Kidney (tissue), 14 donors: ENCODE results near the gene ZNF827. TPM values are rescaled to one million over a fixed set of nuclear protein-coding genes. Genes with fewer than 3 reads are reported as not detected.

Experiments
- DNase-seq, 5 donors: peaks; one replicate each; pipeline ENCODE4 v3.0.0-alpha.2; 2013 to 2020
- FAIRE-seq: peaks from 2 replicates; lab custom pipeline; 2012; peaks lifted over from hg19 to GRCh38; lab: Jason Lieb, UNC
- H3K27ac ChIP-seq, 2 donors: one replicate each; pipeline ENCODE4 v1.7.0; 2013; ENCODE audit warnings: low read depth in 2 of 2, low read length in 2 of 2, inconsistent platforms in 1 of 2
- H3K27me3 ChIP-seq: one replicate; pipeline ENCODE4 v1.7.1; 2013; ENCODE audit warnings: low read length, inconsistent platforms; ENCODE audit not compliant: control insufficient read depth, insufficient read depth
- H3K36me3 ChIP-seq, 3 donors: one replicate each; pipeline versions ENCODE4 v1.7.0 to v1.7.1; 2013; ENCODE audit warnings: low read length in 3 of 3, control low read depth in 1 of 3, inconsistent platforms in 1 of 3; ENCODE audit not compliant: insufficient read depth in 3 of 3, control insufficient read depth in 2 of 3
- H3K4me1 ChIP-seq, 3 donors: one replicate each; pipeline versions ENCODE4 v1.7.0 to v1.7.1; 2013; ENCODE audit warnings: low read length in 3 of 3, inconsistent platforms in 1 of 3, low read depth in 1 of 3; ENCODE audit not compliant: control insufficient read depth in 2 of 3, insufficient read depth in 2 of 3
- H3K4me3 ChIP-seq, 3 donors: one replicate each; pipeline versions ENCODE4 v1.7.0 to v1.8.1; 2013; ENCODE audit warnings: low read length in 3 of 3, control low read depth in 1 of 3, inconsistent platforms in 1 of 3
- H3K9ac ChIP-seq, 3 donors: one replicate each; pipeline versions ENCODE4 v1.7.0 to v1.7.1; 2013; ENCODE audit warnings: low read length in 3 of 3, control low read depth in 1 of 3, inconsistent platforms in 1 of 3
- H3K9me3 ChIP-seq, 3 donors: one replicate each; pipeline versions ENCODE4 v1.7.0 to v1.7.1; 2013; ENCODE audit warnings: low read length in 3 of 3, control low read depth in 1 of 3, inconsistent platforms in 1 of 3; ENCODE audit not compliant: control insufficient read depth in 2 of 3, insufficient read depth in 1 of 3
- CTCF ChIP-seq: IDR thresholded peaks from 3 replicates; pipeline ENCODE4 v1.5.1; 2012; ENCODE audit warnings: mild to moderate bottlenecking, moderate library complexity, borderline replicate concordance; ENCODE audit not compliant: insufficient read depth; ENCODE audit errors: extremely low read depth
- intact Hi-C: fragments of 100-400 bp; cut with DNase I; formaldehyde crosslinking; loops from one replicate; pipeline ENCODE4 v1.11.1; 2022
- polyA plus RNA-seq: library from polyadenylated mRNA; stranded (reverse); fragments of 350-450 nt; fragmentation: Illumina TruSeq; extraction: RNeasy Lipid Tissue Mini Kit (QIAGEN cat#74804); gene quantifications from one replicate; pipeline ENCODE4 v1.2.3, GENCODE V29; 2014; ENCODE audit warnings: low read depth, low replicate concordance; ENCODE audit not compliant: insufficient read depth
- total RNA-seq: library from RNA; stranded (reverse); fragmentation: NEBNext Ultra II Directional; extraction: Animal tissue kit (Norgen Biotek cat#: 25700); gene quantifications from one replicate; pipeline ENCODE4 v1.2.1, GENCODE V29; 2021
- donor health status: control.
- donor health status: control.
- donor health status: control.
- donor health status: control.
- donor health status: control.
- donor health status: DM: yes; HTN: yes; CAD: no.
- donor health status: Normal renal cell carcinoma (clear cell type).

ZNF827 gene
- total and polyA plus RNA-seq, 2 donors from 2014 or later: 3.5 to 22.6 TPM

GRCh38 chr4:145799223-145799622 is 139.4 kb downstream of the ZNF827 start:
- Histone ChIP-seq H3K36me3 (no peaks in the 10 kb centered on the region), H3K4me1 (peaks cover 0 to 26% (median 8%) of the 10 kb centered on the region in 3 donors), H3K4me3 (peak overlapping the region in 1 of 3 donors; percentile 23), H3K27ac (peak overlapping the region; percentile 61 to 82), H3K9ac (no peak overlapping the region), H3K9me3 (no peaks in the 10 kb centered on the region), H3K27me3 (no peaks in the 10 kb centered on the region)
- no peak for TF ChIP-seq CTCF
- intact Hi-C loops: no loop called here
- peak; percentile 19 for FAIRE-seq
- peak in 2 of 5 donors; percentile 36 to 37 for DNase-seq

- Histone ChIP-seq H3K9ac (no peak overlapping the region), H3K27ac (no peak overlapping the region), H3K36me3 (peaks cover 0 to 2% (median 0%) of the 10 kb centered on the region in 3 donors), H3K9me3 (no peaks in the 10 kb centered on the region), H3K4me1 (peaks cover 0 to 17% (median 8%) of the 10 kb centered on the region in 3 donors), H3K4me3 (no peak overlapping the region), H3K27me3 (no peaks in the 10 kb centered on the region)
- intact Hi-C loops: no loop called here
- DNase-seq: no peak
- TF ChIP-seq CTCF: no peak
- FAIRE-seq: no peak
These were observed 141.3 kb downstream of the ZNF827 start for GRCh38 chr4:145797278-145797677.

GRCh38 chr4:145796346-145796745 is 142.3 kb downstream of the ZNF827 start:
- Histone ChIP-seq H3K9ac (no peak overlapping the region), H3K36me3 (peaks cover 0 to 2% (median 0%) of the 10 kb centered on the region in 3 donors), H3K27ac (no peak overlapping the region), H3K4me1 (peaks cover 0 to 17% (median 8%) of the 10 kb centered on the region in 3 donors), H3K9me3 (no peaks in the 10 kb centered on the region), H3K27me3 (no peaks in the 10 kb centered on the region), H3K4me3 (no peak overlapping the region)
- DNase-seq: no peak
- intact Hi-C loops: no loop called here
- no peak for TF ChIP-seq CTCF
- no peak for FAIRE-seq

GRCh38 chr4:145795521-145795920 is 143.1 kb downstream of the ZNF827 start:
- Histone ChIP-seq H3K4me3 (no peak overlapping the region), H3K4me1 (peaks cover 0 to 17% (median 7%) of the 10 kb centered on the region in 3 donors), H3K9ac (no peak overlapping the region), H3K27ac (no peak overlapping the region), H3K27me3 (no peaks in the 10 kb centered on the region), H3K36me3 (peaks cover 0 to 2% (median 0%) of the 10 kb centered on the region in 3 donors), H3K9me3 (no peaks in the 10 kb centered on the region)
- TF ChIP-seq CTCF: no peak
- intact Hi-C loops: no loop called here
- FAIRE-seq: no peak
- no peak for DNase-seq
